Mesendoderm (in vitro differentiated cells): ENCODE data around the gene GM2A.

Experiments used
- DNase-seq: peaks from one replicate; pipeline ENCODE4 v3.0.0; 2013
- H2AK5ac ChIP-seq: 2 replicates; pipeline ENCODE4 v1.6.1; 2013; ENCODE audit warnings: low read length, inconsistent platforms
- H2BK120ac ChIP-seq: 2 replicates; pipeline ENCODE4 v1.6.1; 2013; ENCODE audit warnings: low read depth, mild to moderate bottlenecking, low read length, moderate library complexity, mixed read lengths
- H2BK15ac ChIP-seq: replicated peaks from 2 replicates; pipeline ENCODE4 v1.6.1; 2013; ENCODE audit warnings: low read depth, mild to moderate bottlenecking, moderate library complexity
- H2BK5ac ChIP-seq: 2 replicates; pipeline ENCODE4 v1.6.1; 2013; ENCODE audit warnings: low read length, inconsistent platforms
- H3K18ac ChIP-seq: 2 replicates; pipeline ENCODE4 v1.6.1; 2013; ENCODE audit warnings: mild to moderate bottlenecking, low read length, mixed read lengths
- H3K23ac ChIP-seq: one replicate; pipeline ENCODE4 v1.6.1; 2013; ENCODE audit warnings: low read length
- H3K27ac ChIP-seq: 2 replicates; pipeline ENCODE4 v1.5.1; 2013; ENCODE audit warnings: low read depth, mild to moderate bottlenecking, inconsistent platforms, low read length, moderate library complexity
- H3K27me3 ChIP-seq: 2 replicates; pipeline ENCODE4 v1.6.1; 2013; ENCODE audit warnings: low read length, control low read depth, mild to moderate bottlenecking, inconsistent platforms; ENCODE audit not compliant: insufficient read depth, poor library complexity
- H3K36me3 ChIP-seq: 2 replicates; pipeline ENCODE4 v1.6.1; 2013; ENCODE audit warnings: low read length, inconsistent platforms; ENCODE audit not compliant: control insufficient read depth, insufficient read depth
- H3K4ac ChIP-seq: one replicate; pipeline ENCODE4 v1.6.1; 2013; ENCODE audit warnings: low read depth, mild to moderate bottlenecking, low read length, moderate library complexity
- H3K4me1 ChIP-seq: 2 replicates; pipeline ENCODE4 v1.6.1; 2013; ENCODE audit warnings: low read depth, low read length, inconsistent platforms; ENCODE audit not compliant: control insufficient read depth
- H3K4me2 ChIP-seq: 2 replicates; pipeline ENCODE4 v1.6.1; 2013; ENCODE audit warnings: low read length
- H3K4me3 ChIP-seq: 2 replicates; pipeline ENCODE4 v1.5.1; 2013; ENCODE audit warnings: mild to moderate bottlenecking, low read length
- H3K56ac ChIP-seq: one replicate; pipeline ENCODE4 v1.6.1; 2013; ENCODE audit warnings: low read length
- H3K79me1 ChIP-seq: 2 replicates; pipeline ENCODE4 v1.6.1; 2013; ENCODE audit warnings: low read length, inconsistent platforms
- H3K79me2 ChIP-seq: 2 replicates; pipeline ENCODE4 v1.6.1; 2013; ENCODE audit warnings: mild to moderate bottlenecking, low read length; ENCODE audit not compliant: control insufficient read depth, insufficient read depth
- H3K9ac ChIP-seq: 2 replicates; pipeline ENCODE4 v1.6.1; 2013; ENCODE audit warnings: low read length, inconsistent platforms
- H4K5ac ChIP-seq: one replicate; pipeline ENCODE4 v1.6.1; 2013; ENCODE audit warnings: low read length
- H4K8ac ChIP-seq: one replicate; pipeline ENCODE4 v1.6.1; 2013; ENCODE audit warnings: low read depth, mild to moderate bottlenecking, control low read depth, low read length, moderate library complexity
- WGBS: extraction: QIAGEN DNeasy Blood & Tissue Kit; methylation state at CpG from one replicate; pipeline ENCODE4 v1.1.7; 2013; ENCODE audit warnings: low lambda C conversion rate, missing lambda C conversion rate; ENCODE audit not compliant: insufficient coverage; ENCODE audit errors: extremely low coverage; 5-methylcytosine and 5-hydroxymethylcytosine counted together

Gene GM2A

GRCh38 chr5:151219138-151219537 lies 33.8 kb upstream of the GM2A start:
- Histone ChIP-seq H3K23ac (peak overlapping the region; percentile 37), H3K18ac (no peak overlapping the region), H3K27me3 (no peaks in the 10 kb centered on the region), H3K27ac (no peak overlapping the region), H4K8ac (no peak overlapping the region), H2AK5ac (no peak overlapping the region), H2BK15ac (no peak overlapping the region), H2BK120ac (no peak overlapping the region), H3K4ac (no peak overlapping the region), H3K4me2 (no peak overlapping the region), H3K36me3 (no peaks in the 10 kb centered on the region), H2BK5ac (no peak overlapping the region), H3K4me1 (peaks cover 2% of the 10 kb centered on the region), H3K79me2 (no peaks in the 10 kb centered on the region), H3K4me3 (no peak overlapping the region), H3K79me1 (no peaks in the 10 kb centered on the region), H4K5ac (no peak overlapping the region), H3K56ac (no peak overlapping the region), H3K9ac (no peak overlapping the region)
- no peak for DNase-seq
- no CpG with 5 or more reads among the region's 9 CpGs for WGBS

GRCh38 chr5:151219789-151220188 lies 33.2 kb upstream of the GM2A start:
- Histone ChIP-seq H3K79me2 (no peaks in the 10 kb centered on the region), H3K27me3 (no peaks in the 10 kb centered on the region), H3K79me1 (no peaks in the 10 kb centered on the region), H3K27ac (no peak overlapping the region), H4K5ac (no peak overlapping the region), H3K4ac (no peak overlapping the region), H3K56ac (no peak overlapping the region), H3K9ac (no peak overlapping the region), H2BK120ac (no peak overlapping the region), H3K23ac (no peak overlapping the region), H3K4me1 (peaks cover 2% of the 10 kb centered on the region), H2AK5ac (no peak overlapping the region), H3K36me3 (no peaks in the 10 kb centered on the region), H3K4me2 (no peak overlapping the region), H3K18ac (no peak overlapping the region), H2BK5ac (no peak overlapping the region), H4K8ac (no peak overlapping the region), H2BK15ac (no peak overlapping the region), H3K4me3 (no peak overlapping the region)
- peak; percentile 33 for DNase-seq
- no CpG with 5 or more reads among the region's 7 CpGs for WGBS

GRCh38 chr5:151221574-151221973 lies 31.4 kb upstream of the GM2A start:
- no CpG with 5 or more reads among the region's 3 CpGs for WGBS
- no peaks in the 10 kb centered on the region for H3K79me1 ChIP-seq

GRCh38 chr5:151222054-151222789 lies 30.8 kb upstream of the GM2A start:
- H3K4me3 ChIP-seq: no peak overlapping the region
- no peak overlapping the region for H3K9ac ChIP-seq

More at GRCh38 chr5:151221574-151221973, 31.4 kb upstream of the GM2A start:
- H3K79me2 ChIP-seq: no peaks in the 10 kb centered on the region
- H3K27ac ChIP-seq: no peak overlapping the region
- H3K56ac ChIP-seq: no peak overlapping the region
- H3K23ac ChIP-seq: no peak overlapping the region
- H3K4me1 ChIP-seq: peaks cover 2% of the 10 kb centered on the region
- DNase-seq: no peak
- no peak overlapping the region for H2BK5ac ChIP-seq
- H3K4me3 ChIP-seq: no peak overlapping the region
- no peak overlapping the region for H3K9ac ChIP-seq
- H3K27me3 ChIP-seq: no peaks in the 10 kb centered on the region
- H2BK15ac ChIP-seq: no peak overlapping the region
- H3K36me3 ChIP-seq: no peaks in the 10 kb centered on the region
- no peak overlapping the region for H4K5ac ChIP-seq
- no peak overlapping the region for H3K18ac ChIP-seq
- no peak overlapping the region for H3K4ac ChIP-seq
- H3K4me2 ChIP-seq: no peak overlapping the region
- no peak overlapping the region for H4K8ac ChIP-seq
- no peak overlapping the region for H2AK5ac ChIP-seq
- H2BK120ac ChIP-seq: no peak overlapping the region

GRCh38 chr5:151222790-151223446 lies 30.1 kb upstream of the GM2A start:
- H3K36me3 ChIP-seq: no peaks in the 10 kb centered on the region
- H3K23ac ChIP-seq: no peak overlapping the region
- H3K4me2 ChIP-seq: peak overlapping the region; percentile 85
- H3K27ac ChIP-seq: no peak overlapping the region
- H3K79me2 ChIP-seq: no peaks in the 10 kb centered on the region
- no peaks in the 10 kb centered on the region for H3K27me3 ChIP-seq
- H3K4me3 ChIP-seq: peak overlapping the region; percentile 67
- H3K9ac ChIP-seq: no peak overlapping the region
- DNase-seq: no peak
- H3K4me1 ChIP-seq: peaks cover 2% of the 10 kb centered on the region
- WGBS: no CpG with 5 or more reads among the region's 4 CpGs
- no peak overlapping the region for H2BK15ac ChIP-seq
- no peak overlapping the region for H4K5ac ChIP-seq
- H3K56ac ChIP-seq: no peak overlapping the region
- H2AK5ac ChIP-seq: no peak overlapping the region
- H2BK5ac ChIP-seq: no peak overlapping the region
- H3K79me1 ChIP-seq: no peaks in the 10 kb centered on the region
- no peak overlapping the region for H3K4ac ChIP-seq
- H3K18ac ChIP-seq: no peak overlapping the region
- no peak overlapping the region for H4K8ac ChIP-seq
- H2BK120ac ChIP-seq: no peak overlapping the region

More at GRCh38 chr5:151222054-151222789, 30.8 kb upstream of the GM2A start:
- Histone ChIP-seq H3K18ac (no peak overlapping the region), H3K4me2 (no peak overlapping the region), H4K5ac (no peak overlapping the region), H3K79me1 (no peaks in the 10 kb centered on the region), H3K56ac (no peak overlapping the region), H3K79me2 (no peaks in the 10 kb centered on the region), H3K23ac (no peak overlapping the region), H2BK15ac (no peak overlapping the region), H3K27me3 (no peaks in the 10 kb centered on the region), H3K4me1 (peaks cover 2% of the 10 kb centered on the region), H3K4ac (no peak overlapping the region), H3K36me3 (no peaks in the 10 kb centered on the region), H2AK5ac (no peak overlapping the region), H2BK120ac (no peak overlapping the region), H4K8ac (no peak overlapping the region), H2BK5ac (no peak overlapping the region), H3K27ac (no peak overlapping the region)
- no CpG with 5 or more reads among the region's 6 CpGs for WGBS
- no peak for DNase-seq
